Tibial nerve (tissue), 4 donors: ENCODE results near the gene MACF1. TPM values are rescaled to one million over a fixed set of nuclear protein-coding genes. Genes with fewer than 3 reads are reported as not detected.
"Not testable (repeated sequence)": the region's sequence is repeated elsewhere in the genome, so short reads cannot be mapped to it uniquely, and the experiment has no call there.

Source experiments
- DNase-seq, 2 donors: peaks; one replicate each; pipeline ENCODE4 v3.0.0-alpha.2; 2019; ENCODE audit warnings: low spot score in 2 of 2
- H3K27ac ChIP-seq, 4 donors: fragments of 200-600 bp; sonication (generic) in 3 of 4; one replicate each; pipeline ENCODE4 v1.5.1; 2017 to 2019; ENCODE audit warnings: mild to moderate bottlenecking in 1 of 4
- H3K27me3 ChIP-seq, 2 donors: fragments of 200-600 bp; sonication (generic) in 1 of 2; one replicate each; pipeline versions ENCODE4 v1.5.1 to v1.6.0; 2017 to 2019
- H3K36me3 ChIP-seq, 3 donors: fragments of 200-600 bp; sonication (generic); one replicate each; pipeline ENCODE4 v1.5.1; 2018 to 2019
- H3K4me1 ChIP-seq, 4 donors: fragments of 200-600 bp; sonication (generic) in 3 of 4; one replicate each; pipeline ENCODE4 v1.5.1; 2017 to 2019
- H3K4me3 ChIP-seq, 4 donors: fragments of 200-600 bp; sonication (generic) in 3 of 4; one replicate each; pipeline ENCODE4 v1.5.1; 2017 to 2019; ENCODE audit warnings: mild to moderate bottlenecking in 1 of 4, moderate library complexity in 1 of 4
- H3K9me3 ChIP-seq, 4 donors: fragments of 200-600 bp; sonication (generic) in 3 of 4; one replicate each; pipeline ENCODE4 v1.5.1; 2017 to 2019
- EP300 ChIP-seq, 2 donors: sonication (generic); formaldehyde crosslinking; IDR thresholded peaks; one replicate each; pipeline ENCODE4 v1.6.1; 2017; ENCODE audit warnings: antibody characterized with exemption in 2 of 2, mild to moderate bottlenecking in 1 of 2
- POLR2A ChIP-seq, 2 donors: fragments of 450-650 bp; IDR thresholded peaks; one replicate each; pipeline ENCODE4 v1.6.1; 2017; ENCODE audit warnings: antibody characterized with exemption in 2 of 2, mild to moderate bottlenecking in 2 of 2, moderate library complexity in 2 of 2
- WGBS, 2 donors: methylation state at CpG; one replicate each; pipeline ENCODE4 v1.1.5; 2018; 5-methylcytosine and 5-hydroxymethylcytosine counted together
- total RNA-seq, 4 donors: library from RNA; depleted of rRNA; stranded (reverse); fragments of >200 nt; gene quantifications; one replicate each; pipeline ENCODE4 v1.1.0, GENCODE V29; 2016
- TF ChIP-seq, protein P1 (sequence below), 5 experiments: fragments of 200-600 bp in 3 of 5; fragments of 450-650 bp in 2 of 5; sonication (generic) in 3 of 5; IDR thresholded peaks; one replicate each; pipeline ENCODE4 v1.5.1; 2016 to 2019; ENCODE audit warnings: antibody characterized with exemption in 5 of 5, mild to moderate bottlenecking in 3 of 5, moderate library complexity in 2 of 5

The MACF1 gene
- total RNA-seq, 4 donors from 2014 or later: 214 to 296 (median 244) TPM

DNA sequence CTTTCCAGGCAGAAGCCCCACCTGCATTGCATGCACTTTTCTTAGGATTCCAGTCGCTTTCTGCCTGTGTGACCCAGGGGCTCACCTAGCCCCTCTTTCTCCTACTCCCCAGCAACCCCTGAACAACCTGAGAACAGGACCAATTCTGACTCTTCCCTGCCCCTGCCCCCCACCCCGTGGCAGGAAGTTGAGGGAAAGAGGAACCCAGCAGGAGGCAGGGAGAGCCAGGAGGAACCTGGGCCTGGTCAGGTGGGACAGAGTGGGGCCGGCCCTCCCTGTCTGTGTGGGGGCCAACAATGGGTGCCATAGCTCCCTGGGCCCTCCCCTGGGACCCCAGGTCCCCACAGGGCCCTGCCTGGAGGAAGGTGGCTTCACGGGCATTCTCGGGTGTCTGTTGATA, 293.1 kb downstream of the MACF1 start:
- Histone ChIP-seq H3K27me3 (peaks cover 0 to 25% of the 10 kb centered on the region in 2 donors), H3K27ac (no peak overlapping the region), H3K36me3 (no peaks in the 10 kb centered on the region), H3K4me1 (no peaks in the 10 kb centered on the region), H3K4me3 (no peak overlapping the region), H3K9me3 (no peaks in the 10 kb centered on the region)
- no peak for DNase-seq
- no peak for TF ChIP-seq EP300 (IDR thresholded peaks at IDR 0.05)
- no peak for TF ChIP-seq POLR2A (IDR thresholded peaks at IDR 0.05)
- TF ChIP-seq, protein P1, sequence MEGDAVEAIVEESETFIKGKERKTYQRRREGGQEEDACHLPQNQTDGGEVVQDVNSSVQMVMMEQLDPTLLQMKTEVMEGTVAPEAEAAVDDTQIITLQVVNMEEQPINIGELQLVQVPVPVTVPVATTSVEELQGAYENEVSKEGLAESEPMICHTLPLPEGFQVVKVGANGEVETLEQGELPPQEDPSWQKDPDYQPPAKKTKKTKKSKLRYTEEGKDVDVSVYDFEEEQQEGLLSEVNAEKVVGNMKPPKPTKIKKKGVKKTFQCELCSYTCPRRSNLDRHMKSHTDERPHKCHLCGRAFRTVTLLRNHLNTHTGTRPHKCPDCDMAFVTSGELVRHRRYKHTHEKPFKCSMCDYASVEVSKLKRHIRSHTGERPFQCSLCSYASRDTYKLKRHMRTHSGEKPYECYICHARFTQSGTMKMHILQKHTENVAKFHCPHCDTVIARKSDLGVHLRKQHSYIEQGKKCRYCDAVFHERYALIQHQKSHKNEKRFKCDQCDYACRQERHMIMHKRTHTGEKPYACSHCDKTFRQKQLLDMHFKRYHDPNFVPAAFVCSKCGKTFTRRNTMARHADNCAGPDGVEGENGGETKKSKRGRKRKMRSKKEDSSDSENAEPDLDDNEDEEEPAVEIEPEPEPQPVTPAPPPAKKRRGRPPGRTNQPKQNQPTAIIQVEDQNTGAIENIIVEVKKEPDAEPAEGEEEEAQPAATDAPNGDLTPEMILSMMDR (IDR thresholded peaks at IDR 0.05): no peak
- 67 to 81% methylated on average over 4 to 5 of the region's 5 CpGs for WGBS, 2 donors

DNA sequence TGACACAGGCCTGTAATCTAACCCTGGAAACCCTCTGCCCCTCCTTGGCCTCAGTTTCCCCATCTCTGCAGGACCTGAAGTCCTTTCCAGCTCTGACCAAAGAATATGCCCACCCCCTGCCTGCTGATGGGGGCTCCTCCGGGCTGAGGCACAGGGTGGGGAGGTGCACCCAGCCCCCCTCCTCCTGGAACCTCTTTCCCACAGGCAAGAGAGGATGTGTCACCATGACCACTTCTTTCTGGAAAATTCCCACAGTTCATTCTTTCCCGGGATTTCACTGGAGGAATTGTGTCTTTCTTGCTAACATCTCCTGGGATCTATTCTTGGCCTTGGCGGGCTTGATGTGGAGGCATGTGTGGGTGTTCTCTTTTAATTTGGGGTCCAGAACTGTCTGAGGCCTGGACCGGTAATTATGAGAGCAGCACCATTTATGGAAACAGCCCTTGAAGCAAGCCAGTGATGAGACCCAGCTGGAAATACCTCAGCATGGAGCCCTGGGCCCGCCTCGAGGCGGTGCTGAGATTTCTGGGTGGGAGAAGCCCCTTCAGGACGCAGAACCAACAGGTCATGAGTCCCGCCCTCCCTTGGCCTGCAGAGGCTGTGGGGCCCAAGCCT, 293.7 kb downstream of the MACF1 start:
- not testable (repeated sequence) for H3K27ac ChIP-seq, H3K36me3 ChIP-seq, H3K4me1 ChIP-seq, H3K4me3 ChIP-seq, H3K9me3 ChIP-seq, DNase-seq
- peaks cover 0 to 19% of the 10 kb centered on the region in 2 donors for H3K27me3 ChIP-seq
- WGBS, 2 donors: 61 to 77% methylated on average over 4 to 8 of the region's 9 CpGs

DNA sequence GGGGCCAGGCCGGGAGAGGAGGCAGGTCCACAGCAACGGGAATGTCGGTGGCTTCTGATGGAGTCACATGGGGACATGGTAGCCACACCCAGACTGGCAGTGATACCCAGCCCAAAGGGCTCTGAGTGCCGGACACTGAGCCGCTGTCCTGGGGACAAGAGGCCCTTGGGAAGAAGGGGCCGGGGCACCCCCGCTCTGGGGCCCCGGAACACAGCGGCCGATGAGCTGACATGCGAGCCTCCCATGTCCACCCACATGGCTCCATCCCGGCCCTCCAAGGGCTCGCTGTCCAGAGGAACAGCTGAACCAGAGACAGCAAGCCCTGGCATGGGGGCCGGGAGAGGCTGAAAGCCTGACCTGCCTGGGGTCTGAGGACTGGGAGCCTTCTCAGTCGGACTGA, 294.3 kb downstream of the MACF1 start:
- H3K27ac ChIP-seq, H3K4me3 ChIP-seq, DNase-seq, H3K4me1 ChIP-seq, H3K36me3 ChIP-seq, H3K9me3 ChIP-seq: not testable (repeated sequence)
- peaks cover 0 to 15% of the 10 kb centered on the region in 2 donors for H3K27me3 ChIP-seq
- 100% methylated on average over 2 of the region's 15 CpGs; no CpG with 5 or more reads in 1 of the 2 donors for WGBS, 2 donors

DNA sequence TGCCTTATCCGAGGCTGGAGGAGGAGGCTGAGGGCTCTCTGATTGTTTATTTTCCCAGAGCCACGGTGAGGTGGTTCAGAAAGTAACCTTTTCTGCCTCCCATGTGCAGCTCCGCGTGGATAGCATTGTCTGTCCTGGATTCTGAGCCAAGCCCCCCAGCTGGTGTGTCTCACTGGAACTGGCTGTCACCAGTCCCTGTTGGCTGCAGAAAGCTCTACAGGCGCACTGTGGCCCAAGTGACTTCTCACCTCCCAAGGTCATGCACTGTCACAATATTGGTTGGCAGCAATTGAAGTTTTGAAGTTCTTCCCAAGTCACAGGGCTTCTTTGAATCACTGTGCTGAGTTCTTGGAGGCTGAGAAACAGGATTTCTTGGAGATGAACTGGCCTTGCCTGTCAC, 295.2 kb downstream of the MACF1 start:
- H3K27ac ChIP-seq: no peak overlapping the region
- no peak overlapping the region for H3K4me3 ChIP-seq
- H3K27me3 ChIP-seq: peaks cover 0 to 7% of the 10 kb centered on the region in 2 donors
- no peaks in the 10 kb centered on the region for H3K4me1 ChIP-seq
- H3K9me3 ChIP-seq: no peaks in the 10 kb centered on the region
- no peak for DNase-seq
- 75 to 78% methylated on average over 5 of the region's 5 CpGs for WGBS, 2 donors
- no peaks in the 10 kb centered on the region for H3K36me3 ChIP-seq
- TF ChIP-seq EP300 (IDR thresholded peaks at IDR 0.05) (no peak), POLR2A (IDR thresholded peaks at IDR 0.05) (no peak)
- TF ChIP-seq, protein P1 (IDR thresholded peaks at IDR 0.05): no peak

DNA sequence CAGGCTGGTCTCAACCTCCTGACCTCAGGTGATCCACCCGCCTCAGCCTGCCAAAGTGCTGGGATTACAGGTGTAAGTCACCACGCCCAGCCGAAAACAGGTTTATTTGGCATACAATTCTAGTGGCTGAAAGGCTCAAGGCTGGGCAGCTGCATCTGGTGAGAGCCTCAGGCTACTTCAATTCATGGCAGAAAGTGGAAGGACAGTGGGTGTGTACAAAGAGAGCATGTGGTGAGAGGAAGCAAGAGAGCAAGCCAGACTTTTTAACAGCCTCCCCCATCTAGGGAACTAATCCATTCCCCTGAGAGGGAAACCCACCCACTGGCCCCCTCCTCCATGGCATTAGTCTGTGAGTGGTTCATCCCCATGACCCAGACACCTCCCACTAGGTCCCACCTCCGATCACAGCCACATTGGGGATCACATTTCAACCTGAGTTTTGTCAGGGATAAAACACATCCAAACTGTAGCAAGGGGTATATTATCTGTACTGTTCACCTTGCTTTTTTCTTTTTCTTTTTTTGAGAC, 296.4 kb downstream of the MACF1 start:
- Histone ChIP-seq H3K27me3 (peaks cover 0 to 6% of the 10 kb centered on the region in 2 donors), H3K4me3 (no peak overlapping the region), H3K27ac (no peak overlapping the region), H3K36me3 (no peaks in the 10 kb centered on the region), H3K4me1 (no peaks in the 10 kb centered on the region), H3K9me3 (no peaks in the 10 kb centered on the region)
- WGBS, 2 donors: 79 to 84% methylated on average over 4 of the region's 4 CpGs
- DNase-seq: no peak
- TF ChIP-seq EP300 (IDR thresholded peaks at IDR 0.05) (no peak), POLR2A (IDR thresholded peaks at IDR 0.05) (no peak)
- TF ChIP-seq, protein P1 (IDR thresholded peaks at IDR 0.05): no peak

DNA sequence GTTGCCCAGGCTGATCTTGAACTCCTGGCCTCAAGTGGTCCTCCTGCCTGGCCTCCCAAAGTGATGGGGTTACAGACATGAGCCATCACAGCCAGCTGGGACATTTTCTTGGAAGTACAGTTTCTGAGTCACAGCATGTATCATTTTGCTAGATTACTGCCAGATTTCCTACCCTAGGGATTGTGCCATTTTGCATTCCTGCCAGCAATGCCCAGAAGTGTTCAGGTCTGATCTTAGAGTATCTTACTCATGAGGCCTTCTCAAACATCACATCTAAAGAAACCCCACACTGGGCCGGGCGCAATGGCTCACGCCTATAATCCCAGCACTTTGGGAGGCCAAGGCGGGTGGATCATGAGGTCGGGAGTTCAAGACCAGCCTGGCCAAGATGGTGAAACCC, 297.2 kb downstream of the MACF1 start:
- TF ChIP-seq, protein P1 (IDR thresholded peaks at IDR 0.05): no peak
- TF ChIP-seq EP300 (IDR thresholded peaks at IDR 0.05): no peak
- no peak for TF ChIP-seq POLR2A (IDR thresholded peaks at IDR 0.05)
- Histone ChIP-seq H3K27ac (no peak overlapping the region), H3K27me3 (peaks cover 0 to 6% of the 10 kb centered on the region in 2 donors), H3K4me1 (no peaks in the 10 kb centered on the region), H3K4me3 (no peak overlapping the region), H3K36me3 (no peaks in the 10 kb centered on the region), H3K9me3 (no peaks in the 10 kb centered on the region)
- 79 to 93% methylated on average over 5 of the region's 5 CpGs for WGBS, 2 donors
- DNase-seq: no peak

DNA sequence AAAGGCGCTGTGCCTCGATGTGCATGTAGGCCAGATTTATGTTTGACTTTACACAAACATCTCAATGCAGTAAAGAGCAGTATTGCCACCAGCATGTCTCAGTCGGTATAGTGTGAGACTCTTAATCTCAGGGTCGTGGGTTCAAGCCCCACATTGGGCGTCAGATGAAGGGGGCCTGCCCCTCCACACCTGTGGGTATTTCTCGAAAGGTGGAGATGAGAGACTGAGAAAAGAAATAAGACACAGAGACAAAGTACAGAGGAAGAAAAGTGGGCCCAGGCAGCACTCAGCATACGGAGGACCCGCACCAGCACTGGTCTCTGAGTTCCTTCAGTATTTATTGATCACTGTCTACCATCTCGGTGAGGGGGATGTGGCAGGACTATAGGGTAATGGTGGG, 299.9 kb downstream of the MACF1 start:
- not testable (repeated sequence) for H3K4me3 ChIP-seq, H3K9me3 ChIP-seq, H3K27ac ChIP-seq, DNase-seq, H3K36me3 ChIP-seq, H3K4me1 ChIP-seq, H3K27me3 ChIP-seq
- 80 to 83% methylated on average over 9 of the region's 9 CpGs for WGBS, 2 donors
